Psoas muscle (tissue), 8 donors: Measurements from ENCODE around the gene DEPDC5. TPM values are rescaled to one million over a fixed set of nuclear protein-coding genes. Genes with fewer than 3 reads are reported as not detected.
A peak's percentile ranks its signal among the peaks of the same experiment; 100 is the strongest.

Source experiments
- ATAC-seq, 4 donors: fragments of 200-7000 bp; cut with Tn5 transposase; one replicate each; pipeline ENCODE4 v1.9.1; 2020; ENCODE audit warnings: moderate library complexity in 3 of 4, mild to moderate bottlenecking in 2 of 4
- DNase-seq, 2 donors: peaks; one replicate each; pipeline ENCODE4 v3.0.0-alpha.2; 2020
- H3K27ac ChIP-seq: fragments of 200-600 bp; one replicate; pipeline ENCODE4 v1.8.0; 2022
- H3K27me3 ChIP-seq, 3 donors: fragments of 200-600 bp in 1 of 3; one replicate each; pipeline versions ENCODE4 v1.6.1 to v1.8.0; 2013 to 2022; ENCODE audit warnings: low read length in 2 of 3, mild to moderate bottlenecking in 2 of 3, moderate library complexity in 1 of 3; ENCODE audit not compliant: insufficient read depth in 3 of 3
- H3K36me3 ChIP-seq, 2 donors: fragments of 200-600 bp in 1 of 2; one replicate each; pipeline versions ENCODE4 v1.6.1 to v1.8.0; 2013 to 2022; ENCODE audit warnings: low read depth in 1 of 2, mild to moderate bottlenecking in 1 of 2, moderate library complexity in 1 of 2; ENCODE audit not compliant: insufficient read depth in 1 of 2
- H3K4me1 ChIP-seq: fragments of 200-600 bp; one replicate; pipeline ENCODE4 v1.8.0; 2022
- H3K4me3 ChIP-seq: fragments of 200-600 bp; one replicate; pipeline ENCODE4 v1.8.0; 2022; ENCODE audit warnings: mild to moderate bottlenecking
- H3K9me3 ChIP-seq: fragments of 200-600 bp; one replicate; pipeline ENCODE4 v1.8.0; 2022
- WGBS, 3 donors: extraction: QIAGEN DNeasy Blood & Tissue Kit; methylation state at CpG; one replicate each; pipeline versions ENCODE4 v1.1.6 to v1.1.7; 2013; 5-methylcytosine and 5-hydroxymethylcytosine counted together
- intact Hi-C, 2 donors: fragments of 100-400 bp; cut with DNase I; formaldehyde crosslinking; loops; one replicate each; pipeline versions ENCODE4 v1.11.0 to v1.14.2; 2022
- polyA plus RNA-seq, 3 donors: library from polyadenylated mRNA; stranded (reverse); fragments of 200-250 nt; gene quantifications; one replicate each; pipeline ENCODE4 v1.2.3, GENCODE V29; 2013
- total RNA-seq, 4 donors: library from RNA; stranded (reverse); fragmentation: NEBNext Ultra II Directional in 2 of 4; extraction: Animal tissue kit (Norgen Biotek cat#: 25700) in 2 of 4; gene quantifications; one replicate each; pipeline versions ENCODE4 v1.2.1 to v1.2.4, GENCODE V29; 2021 to 2023
- TF ChIP-seq, protein P1 (sequence below): fragments of 200-600 bp; IDR thresholded peaks from one replicate; pipeline ENCODE4 v1.8.0; 2022; ENCODE audit warnings: antibody characterized with exemption
- donor health status: healthy with polysubstance abuse.
- donor health status: DM: no; HTN: no; CAD: no; lungs with moderate emphysema.
- donor health status: Bipolar disorder and iron deficiency.
- donor health status: healthy.
- donor health status: DM: yes; HTN: yes; CAD: no.
- donor health status: DM: no; HTN: no; CAD: no.
- donor health status: DM: no; HTN: no; CAD: no.
- donor health status: DM: yes; HTN: yes; CAD: no.

DEPDC5 gene
- total and polyA plus RNA-seq, 7 donors = 6.3 to 15.6 (median 9.1) TPM

DNA sequence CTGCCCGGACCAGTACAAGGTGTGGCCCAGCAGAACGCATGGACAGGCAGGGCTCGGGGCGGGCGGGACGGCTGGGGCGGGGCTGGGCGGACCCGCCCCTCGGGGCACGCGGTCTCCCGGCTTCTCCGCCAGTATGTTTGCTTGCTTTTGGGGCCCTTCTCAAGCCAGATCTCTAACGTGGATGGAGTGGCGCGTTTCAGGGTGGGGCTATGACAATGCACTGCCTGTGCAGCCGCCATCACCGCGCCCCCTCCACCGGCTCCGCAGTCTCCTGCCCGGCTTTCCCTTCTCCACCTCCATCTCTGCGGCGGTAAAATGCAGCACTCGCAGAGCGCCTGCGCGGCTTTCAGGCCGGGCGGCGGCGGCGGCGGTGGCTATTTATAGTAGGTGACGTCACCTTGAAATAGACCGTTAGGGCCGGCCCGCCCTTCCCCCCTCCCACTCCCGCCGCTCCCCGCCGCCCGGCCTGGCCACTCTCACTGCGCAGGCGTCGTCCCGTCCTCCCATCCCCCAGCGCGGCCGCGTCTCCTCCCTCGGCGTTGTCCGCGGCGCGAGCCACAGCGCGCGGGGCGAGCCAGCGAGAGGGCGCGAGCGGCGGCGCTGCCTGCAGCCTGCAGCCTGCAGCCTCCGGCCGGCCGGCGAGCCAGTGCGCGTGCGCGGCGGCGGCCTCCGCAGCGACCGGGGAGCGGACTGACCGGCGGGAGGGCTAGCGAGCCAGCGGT, 190.3 kb downstream of the DEPDC5 start, which contains the start of gene YWHAH:
YWHAH (plus strand) TSS at position 558 of the 722 bp plus-strand sequence. CDS start 199 bp downstream, outside the sequence.
- peak within 1 kb of the TSS; percentile 96 for H3K27ac ChIP-seq
- H3K9me3 ChIP-seq = no peaks in the 10 kb centered on the region
- ATAC-seq (peak; percentile 93 to 95 (median 94)), DNase-seq (peak; percentile 96 to 99)
- H3K27me3 ChIP-seq = no peaks in the 10 kb centered on the region
- H3K36me3 ChIP-seq = peaks cover 0 to 28% of the 10 kb centered on the region in 2 donors
- 0 to 1% (median 1%) methylated on average over 52 to 86 of the region's 86 CpGs for WGBS, 3 donors
- TF ChIP-seq, protein P1, sequence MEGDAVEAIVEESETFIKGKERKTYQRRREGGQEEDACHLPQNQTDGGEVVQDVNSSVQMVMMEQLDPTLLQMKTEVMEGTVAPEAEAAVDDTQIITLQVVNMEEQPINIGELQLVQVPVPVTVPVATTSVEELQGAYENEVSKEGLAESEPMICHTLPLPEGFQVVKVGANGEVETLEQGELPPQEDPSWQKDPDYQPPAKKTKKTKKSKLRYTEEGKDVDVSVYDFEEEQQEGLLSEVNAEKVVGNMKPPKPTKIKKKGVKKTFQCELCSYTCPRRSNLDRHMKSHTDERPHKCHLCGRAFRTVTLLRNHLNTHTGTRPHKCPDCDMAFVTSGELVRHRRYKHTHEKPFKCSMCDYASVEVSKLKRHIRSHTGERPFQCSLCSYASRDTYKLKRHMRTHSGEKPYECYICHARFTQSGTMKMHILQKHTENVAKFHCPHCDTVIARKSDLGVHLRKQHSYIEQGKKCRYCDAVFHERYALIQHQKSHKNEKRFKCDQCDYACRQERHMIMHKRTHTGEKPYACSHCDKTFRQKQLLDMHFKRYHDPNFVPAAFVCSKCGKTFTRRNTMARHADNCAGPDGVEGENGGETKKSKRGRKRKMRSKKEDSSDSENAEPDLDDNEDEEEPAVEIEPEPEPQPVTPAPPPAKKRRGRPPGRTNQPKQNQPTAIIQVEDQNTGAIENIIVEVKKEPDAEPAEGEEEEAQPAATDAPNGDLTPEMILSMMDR = no peak
- H3K4me1 ChIP-seq = peaks cover 27% of the 10 kb centered on the region
- intact Hi-C loops = no loop called here
- peak within 1 kb of the TSS; percentile 98 for H3K4me3 ChIP-seq

DNA sequence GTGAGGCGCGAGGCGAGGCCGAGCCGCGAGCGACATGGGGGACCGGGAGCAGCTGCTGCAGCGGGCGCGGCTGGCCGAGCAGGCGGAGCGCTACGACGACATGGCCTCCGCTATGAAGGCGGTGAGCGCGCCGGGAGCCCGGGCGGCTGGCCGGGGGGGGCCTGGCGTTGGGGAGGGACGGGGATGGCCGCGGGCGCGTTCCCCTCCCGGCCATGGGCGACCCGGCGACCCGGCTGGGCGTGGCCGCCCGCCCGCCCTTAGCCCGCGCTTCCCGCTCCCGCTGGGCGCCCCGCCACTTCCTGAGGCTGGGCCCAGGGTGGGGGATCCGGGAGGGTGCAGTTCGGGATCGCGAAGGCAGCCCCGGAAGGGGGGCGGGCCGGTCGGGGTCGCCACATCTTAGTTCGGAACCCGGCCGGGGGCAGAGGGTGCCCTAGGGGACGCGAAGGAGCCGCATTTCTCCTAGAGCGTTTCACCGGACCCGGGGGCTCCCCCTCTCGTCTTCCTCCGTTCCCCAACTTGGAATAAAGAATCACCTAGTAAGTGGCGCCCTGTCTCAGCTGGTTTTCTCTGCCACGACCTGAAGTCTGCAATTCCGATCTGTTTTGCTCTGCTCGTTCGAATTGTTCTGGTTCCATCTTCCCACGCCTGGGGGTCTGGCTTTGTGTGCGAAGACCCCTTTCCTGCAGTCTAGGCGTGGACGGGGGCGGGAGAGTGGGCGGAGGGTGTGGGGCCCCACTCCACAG, 191.1 kb downstream of the DEPDC5 start:
- peaks cover 27% of the 10 kb centered on the region for H3K4me1 ChIP-seq
- ATAC-seq (peak; percentile 29 to 44 (median 38)), DNase-seq (peak; percentile 66 to 80)
- H3K27ac ChIP-seq = peak overlapping the region; percentile 96
- peaks cover 0 to 34% of the 10 kb centered on the region in 2 donors for H3K36me3 ChIP-seq
- no peaks in the 10 kb centered on the region for H3K9me3 ChIP-seq
- no peaks in the 10 kb centered on the region for H3K27me3 ChIP-seq
- TF ChIP-seq, protein P1 = no peak
- intact Hi-C loops = no loop called here
- H3K4me3 ChIP-seq = peak overlapping the region; percentile 98
- WGBS, 3 donors = 1 to 3% (median 2%) methylated on average over 37 to 76 of the region's 76 CpGs

DNA sequence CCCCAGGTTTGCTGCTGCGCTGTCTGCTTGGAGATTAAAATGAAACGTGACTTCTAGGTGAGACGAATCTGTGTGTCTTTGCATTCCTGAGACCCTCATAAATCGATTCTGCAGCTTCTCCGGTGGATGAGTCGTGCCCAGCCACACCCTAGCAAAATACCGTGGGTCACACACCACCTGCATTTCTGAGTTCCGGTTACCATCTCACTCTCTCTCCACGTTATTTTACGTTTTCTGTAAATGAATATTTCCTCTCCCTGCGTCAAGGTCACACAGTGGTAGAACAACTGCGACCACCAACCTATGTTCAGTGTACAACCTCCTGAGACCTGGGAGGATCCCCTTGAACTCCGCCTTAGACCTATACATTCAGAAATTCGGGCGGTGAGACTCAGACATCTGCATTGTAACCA, 191.6 kb downstream of the DEPDC5 start:
- no peaks in the 10 kb centered on the region for H3K9me3 ChIP-seq
- DNase-seq = no peak
- ATAC-seq = no peak
- no peaks in the 10 kb centered on the region for H3K27me3 ChIP-seq
- H3K4me3 ChIP-seq = peak overlapping the region; percentile 98
- TF ChIP-seq, protein P1 = no peak
- WGBS, 3 donors = 14 to 19% (median 19%) methylated on average over 15 of the region's 15 CpGs
- H3K36me3 ChIP-seq = peaks cover 0 to 35% of the 10 kb centered on the region in 2 donors
- H3K4me1 ChIP-seq = peaks cover 28% of the 10 kb centered on the region
- intact Hi-C loops = no loop called here
- H3K27ac ChIP-seq = peak overlapping the region; percentile 96

DNA sequence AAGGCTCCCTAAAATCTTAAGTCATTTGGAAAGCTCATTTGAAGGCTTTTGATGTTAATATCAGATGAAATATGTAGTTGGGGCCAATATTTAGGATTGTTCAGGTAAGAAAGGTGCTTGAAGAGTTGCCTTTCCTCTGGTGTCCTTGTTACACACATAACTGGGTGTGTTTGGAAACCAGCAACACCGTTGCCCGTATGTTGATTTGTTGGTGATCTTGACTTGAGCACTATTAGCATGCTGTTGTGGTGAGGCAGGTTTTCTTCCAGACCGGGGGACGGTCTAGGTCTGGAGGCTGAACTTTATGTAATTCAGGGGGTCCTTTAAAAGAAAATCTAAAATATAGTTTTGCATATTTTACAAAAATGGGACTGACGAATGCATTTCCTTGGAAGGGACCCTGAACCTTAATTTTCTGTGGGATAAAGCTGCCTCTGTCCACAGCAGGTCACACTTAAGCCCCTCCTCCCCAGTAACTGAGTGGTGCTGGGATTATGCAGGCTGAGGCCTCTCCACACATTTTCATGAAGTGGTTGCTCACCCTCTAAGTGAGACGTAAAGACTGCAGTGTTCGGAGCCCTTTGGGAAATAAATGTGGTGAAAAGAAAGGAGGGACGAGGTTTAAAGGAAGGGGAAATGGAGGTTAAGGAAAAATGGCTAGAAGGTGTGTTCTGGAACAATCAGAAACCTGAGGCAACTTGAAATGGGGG, 192.3 kb downstream of the DEPDC5 start:
- intact Hi-C loops = no loop called here
- H3K4me1 ChIP-seq = peaks cover 35% of the 10 kb centered on the region
- 56 to 59% (median 59%) methylated on average over 8 of the region's 8 CpGs for WGBS, 3 donors

More for the DNA sequence above, 192.3 kb downstream of the DEPDC5 start:
- Histone ChIP-seq H3K27me3 (no peaks in the 10 kb centered on the region), H3K36me3 (peaks cover 0 to 40% of the 10 kb centered on the region in 2 donors), H3K9me3 (no peaks in the 10 kb centered on the region), H3K27ac (peak overlapping the region; percentile 96), H3K4me3 (peak overlapping the region; percentile 98)
- no peak for DNase-seq
- ATAC-seq = no peak
- TF ChIP-seq, protein P1 = no peak
